HepG2 (cell line): ENCODE results near the gene CDRT15. TPM values are rescaled to one million over a fixed set of nuclear protein-coding genes. Genes with fewer than 3 reads are reported as not detected.
A peak's percentile ranks its signal among the peaks of the same experiment; 100 is the strongest.

Experiments
- ATAC-seq: fragments of 200-7000 bp; cut with Tn5 transposase; 3 replicates; pipeline ENCODE4 v1.9.1; 2020; ENCODE audit warnings: mild to moderate bottlenecking, moderate library complexity
- BruUV-seq: library from RNA; stranded (reverse); fragments of 400-500 nt; replicated peaks from 2 replicates; lab custom pipeline; 2021; lab: Mats Ljungman, UMichigan
- CTCF ChIA-PET: fragments of 300-600 bp; formaldehyde crosslinking; extraction: SDS; loops from one replicate; lab custom pipeline; 2021; ENCODE audit warnings: low total read pairs, inconsistent platforms, low intra/inter-chr PET ratio; lab: Yijun Ruan, JAX
- POLR2A ChIA-PET: fragments of 350-600 bp; sonication (Branson Sonifier 250); formaldehyde crosslinking; loops from one replicate; lab custom pipeline; 2020; ENCODE audit warnings: antibody characterized with exemption, inconsistent platforms; lab: Yijun Ruan, JAX
- DNase-seq: peaks from one replicate; pipeline ENCODE4 v3.0.0-alpha.2; 2015; ENCODE audit warnings: low spot score
- FAIRE-seq: peaks from 3 replicates; lab custom pipeline; 2011; peaks lifted over from hg19 to GRCh38; lab: Jason Lieb, UNC
- H2AFZ ChIP-seq: one replicate; pipeline ENCODE4 v1.6.1; 2011; ENCODE audit warnings: low read length, inconsistent platforms
- H3K27ac ChIP-seq: fragments of 300-600 bp; 3 replicates; pipeline ENCODE4 v1.8.0; 2011; ENCODE audit warnings: mixed run types, mild to moderate bottlenecking, mixed read lengths, low read length, inconsistent platforms; ENCODE audit not compliant: insufficient read depth; ENCODE audit errors: extremely low read length
- H3K27me3 ChIP-seq, 2 experiments: fragments of 200-600 bp in 1 of 2; 2 replicates in 1 of 2; 3 replicates in 1 of 2; pipeline versions ENCODE4 v1.6.0 to v1.8.0; 2011; ENCODE audit warnings: low read length in 2 of 2, mild to moderate bottlenecking in 2 of 2, moderate library complexity in 2 of 2, inconsistent platforms in 1 of 2; ENCODE audit not compliant: insufficient read depth in 2 of 2, control insufficient read depth in 1 of 2
- H3K36me3 ChIP-seq, 2 experiments: fragments of 200-600 bp in 1 of 2; replicated peaks in 1 of 2; 2 replicates in 1 of 2; 3 replicates in 1 of 2; pipeline versions ENCODE4 v1.5.1 to v1.8.0; 2011; ENCODE audit warnings: low read length in 2 of 2, inconsistent platforms in 1 of 2; ENCODE audit not compliant: insufficient read depth in 2 of 2, control insufficient read depth in 1 of 2
- H3K4me1 ChIP-seq: 2 replicates; pipeline ENCODE4 v1.5.1; 2012; ENCODE audit warnings: low read length, inconsistent platforms; ENCODE audit not compliant: insufficient read depth
- H3K4me2 ChIP-seq: 2 replicates; pipeline ENCODE4 v1.6.0; 2011; ENCODE audit warnings: low read depth, low read length, inconsistent platforms
- H3K4me3 ChIP-seq, 3 experiments: fragments of 200-600 bp in 1 of 3; sonication (generic), shearing (Covaris generic) in 1 of 3; replicated peaks in 1 of 3; 2 replicates each; pipeline ENCODE4 v1.5.1; 2011 to 2016; ENCODE audit warnings: low read length in 3 of 3, inconsistent platforms in 2 of 3, low read depth in 2 of 3, mild to moderate bottlenecking in 2 of 3, control low read depth in 1 of 3, mixed read lengths in 1 of 3; ENCODE audit not compliant: insufficient read depth in 1 of 3
- H3K79me2 ChIP-seq: one replicate; pipeline ENCODE4 v1.6.1; 2011; ENCODE audit warnings: low read length, inconsistent platforms; ENCODE audit not compliant: insufficient read depth
- H3K9ac ChIP-seq: 2 replicates; pipeline ENCODE4 v1.6.0; 2011; ENCODE audit warnings: mild to moderate bottlenecking, low read depth, low read length, inconsistent platforms; ENCODE audit not compliant: insufficient read depth
- H3K9me3 ChIP-seq: 2 replicates; pipeline ENCODE4 v1.5.1; 2012; ENCODE audit warnings: mild to moderate bottlenecking, low read length
- H4K20me1 ChIP-seq: 2 replicates; pipeline ENCODE4 v1.6.0; 2011; ENCODE audit warnings: inconsistent platforms, mild to moderate bottlenecking, low read length, moderate library complexity; ENCODE audit not compliant: insufficient read depth
- FOXK1 ChIP-seq: sonication (generic); formaldehyde crosslinking; IDR thresholded peaks from 2 replicates; pipeline ENCODE4 v1.4.0; 2020; ENCODE audit warnings: low read depth, missing genetic modification reagents, borderline replicate concordance
- KDM5B ChIP-seq: sonication (generic); formaldehyde crosslinking; IDR thresholded peaks from 2 replicates; pipeline ENCODE4 v1.4.0; 2020; ENCODE audit warnings: missing genetic modification reagents, mild to moderate bottlenecking, borderline replicate concordance
- MED1 ChIP-seq: sonication (generic); formaldehyde crosslinking; IDR thresholded peaks from 2 replicates; pipeline ENCODE4 v1.4.0; 2020; ENCODE audit warnings: missing genetic modification reagents
- MTF2 ChIP-seq: sonication (generic); formaldehyde crosslinking; IDR thresholded peaks from 2 replicates; pipeline ENCODE4 v1.5.0; 2020; ENCODE audit warnings: missing genetic modification reagents, borderline replicate concordance
- NCOR1 ChIP-seq: fragments of 200-600 bp; sonication (generic); IDR thresholded peaks from 2 replicates; pipeline ENCODE4 v1.7.0; 2017; ENCODE audit warnings: antibody characterized with exemption, low read length, borderline replicate concordance
- NFATC3 ChIP-seq: sonication (generic); formaldehyde crosslinking; IDR thresholded peaks from 2 replicates; pipeline ENCODE4 v1.5.1; 2020; ENCODE audit warnings: mild to moderate bottlenecking, missing genetic modification reagents
- RFXAP ChIP-seq: sonication (generic); formaldehyde crosslinking; IDR thresholded peaks from 2 replicates; pipeline ENCODE4 v1.4.0; 2020; ENCODE audit warnings: missing genetic modification reagents, borderline replicate concordance
- ZMYM3 ChIP-seq: sonication (generic); formaldehyde crosslinking; IDR thresholded peaks from 2 replicates; pipeline ENCODE4 v1.5.1; 2020; ENCODE audit warnings: mild to moderate bottlenecking, missing genetic modification reagents
- ZNF547 ChIP-seq: sonication (generic); formaldehyde crosslinking; IDR thresholded peaks from 2 replicates; pipeline ENCODE4 v1.5.1; 2020; ENCODE audit warnings: mild to moderate bottlenecking, missing genetic modification reagents
- ZNF816 ChIP-seq: sonication (generic); formaldehyde crosslinking; IDR thresholded peaks from 2 replicates; pipeline ENCODE4 v1.8.0; 2022; ENCODE audit warnings: missing genetic modification reagents, mild to moderate bottlenecking, borderline replicate concordance
- WGBS: methylation state at CpG from one replicate; pipeline ENCODE4 v1.1.6; 2017; ENCODE audit warnings: low lambda C conversion rate; 5-methylcytosine and 5-hydroxymethylcytosine counted together
- in situ Hi-C: cut with HindIII; loops from 2 replicates; pipeline ENCODE4 v1.10.0; 2017; ENCODE audit warnings: low pct_unique_long_range_greater_than_20kb; ENCODE audit not compliant: extremely low pct_ligation_motif_present
- intact Hi-C: fragments of 100-400 bp; cut with micrococcal nuclease; formaldehyde crosslinking; loops from one replicate; pipeline ENCODE4 v1.10.0; 2022; ENCODE audit not compliant: unreplicated experiment
- polyA plus RNA-seq, 8 experiments: library from polyadenylated mRNA; depleted of rRNA in 3 of 8; stranded (reverse) in 7 of 8; unstranded in 1 of 8; fragments of >200 nt; fragmentation: Illumina TruSeq in 4 of 8; extraction: Trizol in 4 of 8; gene quantifications; 2 replicates each; pipeline versions ENCODE4 v1.2.1 to v1.2.3, GENCODE V29; 2011 to 2016; ENCODE audit warnings: low read depth in 4 of 8, missing spikeins in 1 of 8, mixed read lengths in 1 of 8; ENCODE audit not compliant: insufficient read depth in 1 of 8
- total RNA-seq, 5 experiments: library from RNA; depleted of rRNA; stranded (reverse); fragments of >200 nt; fragmentation: Illumina TruSeq; extraction: Trizol; gene quantifications; 2 replicates each; pipeline ENCODE4 v1.2.3, GENCODE V29; 2016; ENCODE audit warnings: low read depth in 1 of 5
- TF ChIP-seq, protein P1 (sequence below): IDR thresholded peaks from 2 replicates; pipeline ENCODE4 v1.6.1; 2016; ENCODE audit warnings: low read depth, missing genetic modification reagents, missing compliant biosample characterization
- TF ChIP-seq, protein P2 (sequence below): sonication (generic); formaldehyde crosslinking; IDR thresholded peaks from 2 replicates; pipeline ENCODE4 v1.4.0; 2020; ENCODE audit warnings: mild to moderate bottlenecking, missing genetic modification reagents, borderline replicate concordance

Gene CDRT15
- total and polyA plus RNA-seq, 2 of the 13 experiments (the other 11 are each of a cell fraction or from before 2014, with no cell fraction given) = not detected

DNA sequence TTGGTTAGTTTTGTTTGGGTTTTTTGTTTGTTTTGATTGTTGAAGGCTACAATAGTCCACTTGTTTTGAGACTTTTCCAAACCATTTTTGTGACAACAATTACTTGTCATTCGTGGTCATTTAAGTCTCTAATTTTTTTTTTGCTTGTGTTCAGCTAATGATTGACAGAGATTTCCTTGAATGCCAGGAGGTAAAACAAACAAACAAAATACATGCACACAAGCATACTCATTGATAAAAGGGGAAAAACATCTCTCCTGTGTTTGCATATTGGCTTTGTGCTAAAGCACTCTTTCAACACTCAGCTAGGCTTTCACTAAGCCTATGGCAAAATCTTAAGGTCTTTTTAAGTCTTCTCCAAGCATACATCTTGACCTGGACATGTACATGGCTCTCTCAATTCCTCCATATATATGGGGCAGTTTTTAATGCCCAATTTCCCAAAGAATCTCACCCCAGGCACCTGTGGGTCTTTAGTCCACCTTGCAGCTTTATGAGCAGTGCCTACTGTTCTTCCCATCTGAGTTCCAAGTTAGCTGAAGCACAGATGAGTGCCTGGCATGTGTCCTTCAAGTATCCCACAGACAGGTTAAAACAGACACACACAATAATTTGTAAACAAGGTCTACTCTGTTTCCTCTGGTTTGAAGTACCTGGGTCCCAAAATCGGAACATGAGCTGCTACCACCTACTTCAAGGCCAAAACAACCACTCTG lies 40.0 kb upstream of the CDRT15 start:
- Histone ChIP-seq H3K4me1 (peaks cover 37% of the 10 kb centered on the region), H3K9ac (no peak overlapping the region), H4K20me1 (no peaks in the 10 kb centered on the region), H3K79me2 (no peaks in the 10 kb centered on the region), H3K27ac (peak overlapping the region; percentile 39), H3K4me3 (no peak overlapping the region), H3K9me3 (no peaks in the 10 kb centered on the region), H3K4me2 (peak overlapping the region; percentile 43), H3K27me3 (peaks cover 0 to 8% of the 10 kb centered on the region in 2 experiments; a peak in 3 of 5 replicates), H2AFZ (no peak overlapping the region), H3K36me3 (no peaks in the 10 kb centered on the region)
- no TSS peak for BruUV-seq
- ATAC-seq = peak; percentile 91
- intact Hi-C loops (loop anchor here (10.0 kb wide), 1 partner anchor 72 kb away; no protein-coding TSS in a partner anchor), in situ Hi-C loops (no loop called here)
- ChIA-PET CTCF (no interaction called here), POLR2A (interaction anchor here (0.6 to 3.3 kb wide), 9 partner anchors 9 to 1258 kb away, joined by 3 to 40 read pairs (median 4); partner anchors contain the start of gene HS3ST3B1)
- FAIRE-seq = peak; percentile 81
- 20% methylated on average over 2 of the region's 2 CpGs for WGBS
- DNase-seq = peak; percentile 84
- no peak for TF ChIP-seq NFATC3
- no peak for TF ChIP-seq MTF2 (CRISPR knock-in tag)
- TF ChIP-seq MED1 (CRISPR knock-in tag) = peak; percentile 62
- TF ChIP-seq KDM5B = no peak
- TF ChIP-seq ZNF547 (CRISPR knock-in tag) = no peak
- TF ChIP-seq RFXAP (CRISPR knock-in tag) = no peak
- peak; percentile 30; the same call in 1 of the 2 replicates for TF ChIP-seq NCOR1
- TF ChIP-seq FOXK1 (CRISPR knock-in tag) = peak; percentile 44; the same call in 1 of the 2 replicates
- 0 out of 2 replicates have a peak, but pooled peaks have one; percentile 51 for TF ChIP-seq ZNF816 (CRISPR knock-in tag)
- TF ChIP-seq, protein P1, sequence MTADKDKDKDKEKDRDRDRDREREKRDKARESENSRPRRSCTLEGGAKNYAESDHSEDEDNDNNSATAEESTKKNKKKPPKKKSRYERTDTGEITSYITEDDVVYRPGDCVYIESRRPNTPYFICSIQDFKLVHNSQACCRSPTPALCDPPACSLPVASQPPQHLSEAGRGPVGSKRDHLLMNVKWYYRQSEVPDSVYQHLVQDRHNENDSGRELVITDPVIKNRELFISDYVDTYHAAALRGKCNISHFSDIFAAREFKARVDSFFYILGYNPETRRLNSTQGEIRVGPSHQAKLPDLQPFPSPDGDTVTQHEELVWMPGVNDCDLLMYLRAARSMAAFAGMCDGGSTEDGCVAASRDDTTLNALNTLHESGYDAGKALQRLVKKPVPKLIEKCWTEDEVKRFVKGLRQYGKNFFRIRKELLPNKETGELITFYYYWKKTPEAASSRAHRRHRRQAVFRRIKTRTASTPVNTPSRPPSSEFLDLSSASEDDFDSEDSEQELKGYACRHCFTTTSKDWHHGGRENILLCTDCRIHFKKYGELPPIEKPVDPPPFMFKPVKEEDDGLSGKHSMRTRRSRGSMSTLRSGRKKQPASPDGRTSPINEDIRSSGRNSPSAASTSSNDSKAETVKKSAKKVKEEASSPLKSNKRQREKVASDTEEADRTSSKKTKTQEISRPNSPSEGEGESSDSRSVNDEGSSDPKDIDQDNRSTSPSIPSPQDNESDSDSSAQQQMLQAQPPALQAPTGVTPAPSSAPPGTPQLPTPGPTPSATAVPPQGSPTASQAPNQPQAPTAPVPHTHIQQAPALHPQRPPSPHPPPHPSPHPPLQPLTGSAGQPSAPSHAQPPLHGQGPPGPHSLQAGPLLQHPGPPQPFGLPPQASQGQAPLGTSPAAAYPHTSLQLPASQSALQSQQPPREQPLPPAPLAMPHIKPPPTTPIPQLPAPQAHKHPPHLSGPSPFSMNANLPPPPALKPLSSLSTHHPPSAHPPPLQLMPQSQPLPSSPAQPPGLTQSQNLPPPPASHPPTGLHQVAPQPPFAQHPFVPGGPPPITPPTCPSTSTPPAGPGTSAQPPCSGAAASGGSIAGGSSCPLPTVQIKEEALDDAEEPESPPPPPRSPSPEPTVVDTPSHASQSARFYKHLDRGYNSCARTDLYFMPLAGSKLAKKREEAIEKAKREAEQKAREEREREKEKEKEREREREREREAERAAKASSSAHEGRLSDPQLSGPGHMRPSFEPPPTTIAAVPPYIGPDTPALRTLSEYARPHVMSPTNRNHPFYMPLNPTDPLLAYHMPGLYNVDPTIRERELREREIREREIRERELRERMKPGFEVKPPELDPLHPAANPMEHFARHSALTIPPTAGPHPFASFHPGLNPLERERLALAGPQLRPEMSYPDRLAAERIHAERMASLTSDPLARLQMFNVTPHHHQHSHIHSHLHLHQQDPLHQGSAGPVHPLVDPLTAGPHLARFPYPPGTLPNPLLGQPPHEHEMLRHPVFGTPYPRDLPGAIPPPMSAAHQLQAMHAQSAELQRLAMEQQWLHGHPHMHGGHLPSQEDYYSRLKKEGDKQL (CRISPR knock-in tag) = peak; percentile 55; the same call in 1 of the 2 replicates
- no peak for TF ChIP-seq ZMYM3 (CRISPR knock-in tag)
- TF ChIP-seq, protein P2, sequence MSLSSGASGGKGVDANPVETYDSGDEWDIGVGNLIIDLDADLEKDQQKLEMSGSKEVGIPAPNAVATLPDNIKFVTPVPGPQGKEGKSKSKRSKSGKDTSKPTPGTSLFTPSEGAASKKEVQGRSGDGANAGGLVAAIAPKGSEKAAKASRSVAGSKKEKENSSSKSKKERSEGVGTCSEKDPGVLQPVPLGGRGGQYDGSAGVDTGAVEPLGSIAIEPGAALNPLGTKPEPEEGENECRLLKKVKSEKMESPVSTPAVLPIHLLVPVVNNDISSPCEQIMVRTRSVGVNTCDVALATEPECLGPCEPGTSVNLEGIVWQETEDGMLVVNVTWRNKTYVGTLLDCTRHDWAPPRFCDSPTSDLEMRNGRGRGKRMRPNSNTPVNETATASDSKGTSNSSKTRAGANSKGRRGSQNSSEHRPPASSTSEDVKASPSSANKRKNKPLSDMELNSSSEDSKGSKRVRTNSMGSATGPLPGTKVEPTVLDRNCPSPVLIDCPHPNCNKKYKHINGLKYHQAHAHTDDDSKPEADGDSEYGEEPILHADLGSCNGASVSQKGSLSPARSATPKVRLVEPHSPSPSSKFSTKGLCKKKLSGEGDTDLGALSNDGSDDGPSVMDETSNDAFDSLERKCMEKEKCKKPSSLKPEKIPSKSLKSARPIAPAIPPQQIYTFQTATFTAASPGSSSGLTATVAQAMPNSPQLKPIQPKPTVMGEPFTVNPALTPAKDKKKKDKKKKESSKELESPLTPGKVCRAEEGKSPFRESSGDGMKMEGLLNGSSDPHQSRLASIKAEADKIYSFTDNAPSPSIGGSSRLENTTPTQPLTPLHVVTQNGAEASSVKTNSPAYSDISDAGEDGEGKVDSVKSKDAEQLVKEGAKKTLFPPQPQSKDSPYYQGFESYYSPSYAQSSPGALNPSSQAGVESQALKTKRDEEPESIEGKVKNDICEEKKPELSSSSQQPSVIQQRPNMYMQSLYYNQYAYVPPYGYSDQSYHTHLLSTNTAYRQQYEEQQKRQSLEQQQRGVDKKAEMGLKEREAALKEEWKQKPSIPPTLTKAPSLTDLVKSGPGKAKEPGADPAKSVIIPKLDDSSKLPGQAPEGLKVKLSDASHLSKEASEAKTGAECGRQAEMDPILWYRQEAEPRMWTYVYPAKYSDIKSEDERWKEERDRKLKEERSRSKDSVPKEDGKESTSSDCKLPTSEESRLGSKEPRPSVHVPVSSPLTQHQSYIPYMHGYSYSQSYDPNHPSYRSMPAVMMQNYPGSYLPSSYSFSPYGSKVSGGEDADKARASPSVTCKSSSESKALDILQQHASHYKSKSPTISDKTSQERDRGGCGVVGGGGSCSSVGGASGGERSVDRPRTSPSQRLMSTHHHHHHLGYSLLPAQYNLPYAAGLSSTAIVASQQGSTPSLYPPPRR (CRISPR knock-in tag) = peak; percentile 31; the same call in 1 of the 2 replicates
